PFSK-1 (cell line): ENCODE data around the gene WIZ.

Experiments used
- TAF1 ChIP-seq: IDR thresholded peaks from 2 replicates; pipeline ENCODE4 v1.6.1; 2012; ENCODE audit warnings: low read length, control low read depth, borderline replicate concordance; ENCODE audit not compliant: insufficient read depth
- TF ChIP-seq, protein P1 (sequence below), 2 experiments: IDR thresholded peaks; 2 replicates each; pipeline versions ENCODE4 v1.6.1 to v1.8.0; 2011 to 2012; ENCODE audit warnings: low read depth in 2 of 2, low read length in 2 of 2, control low read depth in 1 of 2, inconsistent platforms in 1 of 2, mild to moderate bottlenecking in 1 of 2, moderate library complexity in 1 of 2; ENCODE audit not compliant: insufficient read depth in 1 of 2

DNA sequence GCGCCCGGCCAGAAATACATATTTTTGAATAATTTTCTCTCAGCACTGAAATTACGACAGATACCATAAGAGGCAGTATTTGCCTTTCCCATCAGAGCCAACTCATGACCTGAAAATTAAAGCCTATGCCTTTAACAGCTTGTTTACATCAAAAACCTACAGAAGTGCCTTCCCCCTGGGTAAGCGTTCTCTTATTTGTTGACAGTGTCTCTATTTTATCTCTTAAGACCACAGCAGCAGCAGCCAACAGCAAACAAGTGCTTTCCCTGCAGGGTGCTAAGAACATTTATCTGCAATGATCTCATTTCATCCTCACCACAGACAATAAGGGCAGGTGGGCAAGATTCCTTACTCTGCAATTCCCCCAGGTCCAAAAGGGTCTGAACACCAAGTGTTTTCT, 36.9 kb downstream of the WIZ start:
- TF ChIP-seq, protein P1, sequence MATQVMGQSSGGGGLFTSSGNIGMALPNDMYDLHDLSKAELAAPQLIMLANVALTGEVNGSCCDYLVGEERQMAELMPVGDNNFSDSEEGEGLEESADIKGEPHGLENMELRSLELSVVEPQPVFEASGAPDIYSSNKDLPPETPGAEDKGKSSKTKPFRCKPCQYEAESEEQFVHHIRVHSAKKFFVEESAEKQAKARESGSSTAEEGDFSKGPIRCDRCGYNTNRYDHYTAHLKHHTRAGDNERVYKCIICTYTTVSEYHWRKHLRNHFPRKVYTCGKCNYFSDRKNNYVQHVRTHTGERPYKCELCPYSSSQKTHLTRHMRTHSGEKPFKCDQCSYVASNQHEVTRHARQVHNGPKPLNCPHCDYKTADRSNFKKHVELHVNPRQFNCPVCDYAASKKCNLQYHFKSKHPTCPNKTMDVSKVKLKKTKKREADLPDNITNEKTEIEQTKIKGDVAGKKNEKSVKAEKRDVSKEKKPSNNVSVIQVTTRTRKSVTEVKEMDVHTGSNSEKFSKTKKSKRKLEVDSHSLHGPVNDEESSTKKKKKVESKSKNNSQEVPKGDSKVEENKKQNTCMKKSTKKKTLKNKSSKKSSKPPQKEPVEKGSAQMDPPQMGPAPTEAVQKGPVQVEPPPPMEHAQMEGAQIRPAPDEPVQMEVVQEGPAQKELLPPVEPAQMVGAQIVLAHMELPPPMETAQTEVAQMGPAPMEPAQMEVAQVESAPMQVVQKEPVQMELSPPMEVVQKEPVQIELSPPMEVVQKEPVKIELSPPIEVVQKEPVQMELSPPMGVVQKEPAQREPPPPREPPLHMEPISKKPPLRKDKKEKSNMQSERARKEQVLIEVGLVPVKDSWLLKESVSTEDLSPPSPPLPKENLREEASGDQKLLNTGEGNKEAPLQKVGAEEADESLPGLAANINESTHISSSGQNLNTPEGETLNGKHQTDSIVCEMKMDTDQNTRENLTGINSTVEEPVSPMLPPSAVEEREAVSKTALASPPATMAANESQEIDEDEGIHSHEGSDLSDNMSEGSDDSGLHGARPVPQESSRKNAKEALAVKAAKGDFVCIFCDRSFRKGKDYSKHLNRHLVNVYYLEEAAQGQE (IDR thresholded peaks at IDR 0.05; ENCODE audit: insufficient read depth in 1 of 2, low read depth in 2 of 2, low read length in 2 of 2), result no peak
- no peak for TF ChIP-seq TAF1
